GM21723 (cell line): ENCODE data around the gene EEA1.
A peak's percentile ranks its signal among the peaks of the same experiment; 100 is the strongest.
"Not testable (repeated sequence)": the region's sequence is repeated elsewhere in the genome, so short reads cannot be mapped to it uniquely, and the experiment has no call there.

ENCODE experiments used
- ATAC-seq: cut with Tn5 transposase; IDR thresholded peaks from one replicate; pipeline ENCODE4 v1.9.1; 2021; ENCODE audit warnings: mild to moderate bottlenecking, moderate library complexity; ENCODE audit not compliant: unreplicated experiment

EEA1 gene

DNA sequence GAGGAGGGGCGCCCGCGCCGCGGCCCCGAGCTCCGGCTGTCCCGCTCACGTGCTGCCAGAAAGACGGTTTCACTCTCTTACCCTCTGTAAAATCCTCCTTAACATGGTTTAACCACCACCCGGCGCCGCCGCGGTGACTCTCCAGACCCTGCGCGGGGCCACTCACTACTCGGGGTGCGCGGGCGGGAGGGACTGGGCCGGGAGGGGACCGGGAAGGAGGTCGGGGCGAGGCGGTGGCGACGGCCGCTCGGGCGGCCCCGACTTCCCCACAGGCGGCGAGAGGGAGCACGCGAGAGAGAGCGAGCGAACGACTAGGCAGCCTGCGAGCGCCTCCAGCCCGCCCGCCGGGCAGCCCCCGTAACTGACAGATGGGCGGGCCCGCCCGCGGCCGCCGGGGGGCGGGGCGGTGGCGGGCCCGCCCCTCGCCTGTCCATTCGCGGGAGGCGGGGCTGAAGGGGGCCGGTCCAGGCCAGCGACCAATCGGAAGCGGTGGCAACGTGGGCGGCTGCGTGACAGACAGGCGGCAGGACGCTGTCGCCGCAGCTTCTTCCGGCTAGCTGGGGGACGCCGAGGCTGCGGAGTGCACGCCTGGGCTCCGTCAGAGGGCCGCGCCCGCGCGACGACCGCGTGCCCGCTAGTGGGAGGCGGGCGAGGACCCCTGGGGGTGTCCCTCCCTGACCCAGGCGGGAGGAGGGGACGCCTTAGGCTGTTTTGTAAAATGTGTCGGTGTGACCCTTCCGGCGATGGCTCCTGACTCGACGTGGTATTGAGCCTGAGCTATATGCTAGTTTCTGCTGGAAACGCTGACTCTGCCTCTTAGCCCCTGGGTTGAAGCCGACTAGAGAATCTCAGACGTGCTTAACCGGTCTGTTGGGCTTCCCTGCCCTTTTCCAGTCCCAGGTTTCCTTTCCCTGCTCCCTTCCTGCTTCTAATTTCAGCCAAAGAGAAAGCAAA lies at the start of gene EEA1:
EEA1 (minus strand) TSS at position 334 of the 954 bp plus-strand sequence; CDS start at position 105, 229 bp downstream.
- ATAC-seq = peak; percentile 89

- no peak for ATAC-seq
These were observed 49.5 kb upstream of the EEA1 start for GRCh38 chr12:92978607-92979006.

DNA sequence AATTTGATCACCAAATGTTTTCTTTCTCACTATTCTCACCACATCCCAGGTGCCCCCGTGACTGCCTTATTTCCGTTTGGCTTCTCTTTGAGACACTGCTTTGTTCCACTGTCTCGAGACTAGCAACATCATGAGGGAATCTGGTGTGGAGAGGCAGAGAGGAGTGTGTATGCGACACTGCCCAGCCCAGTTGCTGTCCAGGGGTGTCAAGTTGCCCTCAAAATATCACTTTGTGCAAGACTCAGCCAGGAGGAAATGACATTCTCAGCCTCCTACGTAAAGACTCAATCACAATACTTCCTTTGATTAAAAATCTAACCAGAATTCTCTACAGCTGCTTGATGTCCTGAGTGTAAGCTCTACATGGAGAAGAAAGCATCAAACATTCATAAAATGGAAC lies 48.2 kb upstream of the EEA1 start:
- ATAC-seq = no peak

DNA sequence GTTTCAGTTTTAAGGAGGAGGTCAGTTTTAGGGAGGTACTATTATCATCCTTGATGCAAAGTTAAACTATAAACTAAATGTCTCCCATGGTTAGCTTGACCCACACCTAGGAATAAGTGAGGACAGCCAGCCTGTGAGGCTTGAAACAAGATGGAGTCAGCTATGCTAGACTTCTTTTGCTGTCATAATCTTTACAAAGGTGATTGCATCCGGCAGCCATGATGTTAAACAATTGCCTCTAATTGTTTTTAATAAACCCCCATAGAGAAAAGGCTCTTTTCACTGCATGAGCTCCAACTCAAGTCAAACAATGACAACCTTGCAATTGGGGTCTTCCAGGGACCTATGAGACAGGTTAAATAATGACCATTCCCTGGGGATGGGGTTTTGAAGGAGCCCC lies 45.7 kb upstream of the EEA1 start:
- ATAC-seq = no peak

DNA sequence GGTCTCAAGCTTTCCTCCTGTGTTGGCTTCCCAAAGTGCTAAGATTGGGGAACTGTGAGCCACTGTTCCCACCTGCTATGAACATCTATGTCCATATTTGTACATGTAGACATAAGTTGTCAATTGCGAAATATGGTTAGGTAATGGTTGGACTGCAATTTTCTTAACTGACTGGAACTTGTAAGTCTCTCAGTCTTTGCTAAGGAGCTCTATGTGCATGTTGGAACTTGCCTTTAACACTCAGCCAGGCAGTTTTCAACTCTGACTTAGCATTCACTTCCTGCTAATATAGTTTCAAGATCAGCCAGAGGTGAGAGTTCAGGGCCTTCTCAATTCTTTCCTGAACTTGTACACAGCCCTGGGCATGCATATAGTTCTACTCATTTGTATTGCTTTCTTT lies 44.5 kb upstream of the EEA1 start:
- ATAC-seq = peak; percentile 26

DNA sequence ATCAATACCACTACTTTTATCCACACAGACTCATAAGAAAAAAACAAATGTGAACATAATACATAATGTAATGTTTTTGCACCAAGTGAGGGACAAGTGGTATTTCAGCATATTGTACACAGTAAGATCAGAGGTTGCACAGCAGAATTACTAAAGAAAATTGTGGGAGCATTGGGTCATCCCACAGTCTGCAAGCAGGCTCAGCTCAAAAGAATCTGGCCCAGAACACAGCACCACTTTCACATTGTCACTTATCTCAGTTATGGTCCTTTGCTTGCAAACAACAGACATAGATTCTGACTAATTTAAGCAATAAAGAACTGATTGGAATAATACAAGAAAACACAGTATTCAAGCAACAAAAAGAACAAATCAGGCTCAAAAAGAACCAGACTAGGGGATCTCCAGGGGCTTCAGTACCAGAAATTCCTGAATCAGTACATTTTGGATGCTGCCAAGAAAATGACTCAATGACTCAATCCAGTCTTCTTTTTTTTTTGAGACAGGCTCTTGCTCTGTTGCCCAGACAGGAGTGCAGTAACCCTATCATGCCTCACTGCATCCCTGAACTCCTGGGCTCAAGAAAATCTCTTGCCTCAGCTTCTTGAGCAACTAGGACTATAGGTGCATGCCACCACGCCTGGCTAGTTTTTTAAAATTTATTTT lies 42.9 kb upstream of the EEA1 start:
- ATAC-seq = no peak

DNA sequence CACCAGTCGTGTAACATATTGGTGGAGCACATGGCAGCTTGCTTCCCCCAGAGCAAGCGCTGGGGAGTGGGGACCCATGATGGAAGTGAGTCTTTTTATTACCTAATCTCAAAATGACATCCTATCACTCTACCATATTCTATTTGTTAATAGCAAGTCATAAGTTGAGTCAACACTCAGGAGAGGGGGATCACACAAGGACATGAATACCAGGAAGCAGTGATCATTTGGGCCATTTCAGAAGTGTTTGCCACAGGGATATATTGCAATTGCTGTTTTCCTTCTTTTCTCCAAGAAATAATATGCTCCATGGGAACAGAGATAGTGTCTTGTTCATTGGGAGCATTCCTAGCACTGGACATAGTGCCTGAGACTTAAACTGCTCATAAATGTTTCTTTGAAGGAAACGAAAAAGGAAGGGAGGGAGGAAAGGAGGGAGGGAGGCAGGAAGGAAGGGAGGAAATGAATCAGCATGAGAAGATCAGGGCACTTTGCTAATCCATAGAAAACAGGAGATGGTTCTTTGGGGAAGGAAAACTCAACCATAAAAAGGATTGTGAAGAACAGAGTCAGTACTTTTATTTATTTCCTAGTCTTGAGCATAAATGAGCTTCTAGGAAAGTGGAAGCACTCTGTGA lies 39.2 kb upstream of the EEA1 start:
- no peak for ATAC-seq

DNA sequence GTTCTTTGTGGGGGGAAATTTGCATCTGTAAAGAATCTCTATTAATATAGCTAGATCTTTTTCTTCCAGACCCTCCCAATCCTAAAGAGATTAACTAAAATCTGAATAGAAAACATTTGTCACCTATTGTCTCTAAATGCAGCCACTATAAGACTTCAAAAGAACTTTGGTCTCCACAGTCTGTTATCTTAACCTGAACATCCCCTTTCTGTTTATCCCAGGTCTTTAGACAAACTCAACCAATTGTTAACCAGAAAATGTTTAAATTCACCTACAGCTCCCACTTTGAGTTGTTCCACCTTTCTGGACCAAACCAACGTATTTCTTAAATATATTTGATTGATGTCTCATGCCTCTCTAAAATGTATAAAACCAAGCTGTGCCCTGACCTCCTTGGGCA lies 35.3 kb upstream of the EEA1 start:
- not testable (repeated sequence) for ATAC-seq

DNA sequence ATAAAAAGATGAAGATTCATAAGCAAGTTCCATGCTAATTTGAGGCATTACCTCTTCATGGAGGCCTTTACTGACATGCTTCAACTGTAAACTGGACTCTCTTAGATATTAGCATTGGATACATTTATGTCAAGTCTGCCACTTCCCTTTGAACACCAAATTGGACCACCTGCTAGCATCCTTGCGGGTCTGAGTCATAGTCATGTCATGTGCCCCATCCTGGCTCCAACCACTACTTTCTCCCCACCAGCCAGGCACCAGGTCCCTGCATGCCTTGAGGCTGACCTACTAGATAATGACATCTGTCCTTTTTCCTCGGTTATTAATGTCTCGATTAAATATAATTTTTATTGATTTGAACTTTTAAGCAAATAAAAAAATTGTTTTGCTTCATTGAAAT lies 32.9 kb upstream of the EEA1 start:
- no peak for ATAC-seq

DNA sequence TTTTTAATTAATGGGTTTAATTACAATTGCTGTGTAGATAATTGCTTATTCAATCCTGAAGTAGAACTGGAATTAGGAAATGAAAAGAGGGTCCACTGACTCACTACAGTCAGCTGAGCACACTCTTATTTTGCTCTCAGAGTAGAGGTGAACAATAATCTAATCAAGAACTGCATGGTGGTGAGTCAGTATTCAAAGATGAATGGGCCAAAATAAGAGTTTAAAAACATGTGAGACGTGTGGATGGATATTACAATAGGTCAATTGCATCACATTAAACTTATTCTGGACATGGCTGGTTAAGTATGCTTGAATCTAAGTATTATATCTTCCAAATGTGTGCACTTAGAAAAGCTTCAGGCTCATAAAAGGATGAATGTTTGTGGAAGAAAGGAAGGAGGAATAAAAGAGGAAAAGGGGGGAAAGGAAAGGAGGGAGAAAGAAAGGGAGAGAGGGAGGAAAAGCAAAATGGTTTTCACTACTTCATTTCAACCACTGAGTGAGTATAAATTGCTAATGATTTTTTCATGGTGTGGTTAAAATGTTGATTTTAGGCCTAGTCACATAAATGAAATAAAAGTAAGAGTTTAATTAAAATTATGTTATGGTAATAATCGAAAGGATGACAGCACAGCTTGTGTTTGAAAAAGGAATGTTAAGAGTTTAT lies 27.0 kb upstream of the EEA1 start:
- ATAC-seq = no peak

GRCh38 chr12:92953747-92954146 lies 24.7 kb upstream of the EEA1 start:
- ATAC-seq = no peak

GRCh38 chr12:92952394-92952793 lies 23.3 kb upstream of the EEA1 start:
- ATAC-seq = no peak

GRCh38 chr12:92951006-92951405 lies 21.9 kb upstream of the EEA1 start:
- ATAC-seq = no peak

DNA sequence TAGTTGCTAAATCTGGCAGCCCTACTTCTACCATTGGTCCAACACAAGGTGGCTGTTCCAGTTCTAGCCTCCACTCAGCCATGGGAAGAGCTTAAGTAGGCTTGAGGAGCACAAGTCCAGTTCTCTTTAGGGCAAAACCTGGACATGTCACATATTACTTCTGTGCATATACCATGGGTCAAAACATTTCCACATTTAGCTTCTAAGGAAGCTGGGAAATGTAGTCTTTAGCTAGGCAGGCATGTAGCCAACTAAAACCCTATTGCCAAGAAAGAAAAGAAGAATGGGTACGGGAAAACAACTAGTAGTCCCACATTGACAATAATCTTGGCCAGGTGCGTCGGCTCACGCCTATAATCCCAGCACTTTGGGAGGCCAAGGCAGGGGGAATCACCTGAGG lies 20.9 kb upstream of the EEA1 start:
- no peak for ATAC-seq

- no peak for ATAC-seq
These were observed 20.4 kb upstream of the EEA1 start for GRCh38 chr12:92949466-92949865.

DNA sequence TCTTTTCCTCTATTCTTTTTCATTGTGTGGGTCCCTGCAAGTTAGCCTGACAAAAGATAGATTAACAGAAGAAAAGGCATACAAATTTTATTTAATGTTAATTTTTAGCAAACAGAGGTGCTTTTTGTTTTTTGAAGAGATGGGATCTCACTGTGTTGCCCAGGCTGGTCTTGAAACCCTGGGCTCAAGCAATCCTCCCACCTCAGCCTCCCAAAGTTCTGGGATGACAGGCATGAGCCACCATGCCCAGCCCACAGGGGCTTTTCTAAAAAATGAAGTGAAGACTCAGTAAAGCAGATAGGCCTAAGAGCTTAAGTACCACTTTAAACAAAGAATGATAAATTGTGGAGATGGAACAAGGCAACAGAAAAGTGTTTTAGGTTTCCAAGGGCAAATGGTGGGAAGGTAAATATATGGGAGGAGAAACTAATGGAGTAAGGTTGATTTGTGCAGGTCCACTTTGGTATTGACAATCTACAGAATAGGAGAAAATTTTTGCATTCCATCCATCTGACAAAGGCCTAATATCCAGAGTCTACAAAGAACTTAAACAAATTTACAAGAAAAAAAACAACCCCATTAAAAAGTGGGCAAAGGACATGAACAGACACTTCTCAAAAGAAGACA lies 18.6 kb upstream of the EEA1 start:
- no peak for ATAC-seq

DNA sequence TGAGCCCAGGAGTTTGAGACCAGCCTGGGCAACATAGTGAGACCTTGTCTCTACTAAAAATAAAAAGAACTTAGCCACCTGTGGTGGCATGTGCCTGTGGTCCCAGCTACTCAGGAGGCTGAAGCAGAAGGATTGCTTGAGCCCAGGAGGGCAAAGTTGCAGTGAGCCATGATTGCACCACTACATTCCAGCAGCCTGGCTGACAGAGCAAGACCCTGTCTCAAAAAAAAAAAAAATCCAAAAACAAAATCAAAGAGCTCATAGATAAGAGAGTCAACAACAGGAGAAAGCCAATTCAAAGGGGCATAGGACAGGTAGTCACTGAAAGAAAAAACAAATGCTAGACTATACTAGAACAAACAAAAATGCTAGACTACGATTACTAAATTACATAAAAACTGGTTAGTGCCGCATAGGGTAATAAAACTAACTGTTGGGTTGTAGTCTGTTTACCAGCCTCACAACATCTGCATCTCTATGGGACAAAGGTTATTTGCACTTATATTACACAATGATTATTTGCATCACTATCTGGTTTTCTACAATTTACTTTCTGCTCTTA lies 16.6 kb upstream of the EEA1 start:
- ATAC-seq = no peak

DNA sequence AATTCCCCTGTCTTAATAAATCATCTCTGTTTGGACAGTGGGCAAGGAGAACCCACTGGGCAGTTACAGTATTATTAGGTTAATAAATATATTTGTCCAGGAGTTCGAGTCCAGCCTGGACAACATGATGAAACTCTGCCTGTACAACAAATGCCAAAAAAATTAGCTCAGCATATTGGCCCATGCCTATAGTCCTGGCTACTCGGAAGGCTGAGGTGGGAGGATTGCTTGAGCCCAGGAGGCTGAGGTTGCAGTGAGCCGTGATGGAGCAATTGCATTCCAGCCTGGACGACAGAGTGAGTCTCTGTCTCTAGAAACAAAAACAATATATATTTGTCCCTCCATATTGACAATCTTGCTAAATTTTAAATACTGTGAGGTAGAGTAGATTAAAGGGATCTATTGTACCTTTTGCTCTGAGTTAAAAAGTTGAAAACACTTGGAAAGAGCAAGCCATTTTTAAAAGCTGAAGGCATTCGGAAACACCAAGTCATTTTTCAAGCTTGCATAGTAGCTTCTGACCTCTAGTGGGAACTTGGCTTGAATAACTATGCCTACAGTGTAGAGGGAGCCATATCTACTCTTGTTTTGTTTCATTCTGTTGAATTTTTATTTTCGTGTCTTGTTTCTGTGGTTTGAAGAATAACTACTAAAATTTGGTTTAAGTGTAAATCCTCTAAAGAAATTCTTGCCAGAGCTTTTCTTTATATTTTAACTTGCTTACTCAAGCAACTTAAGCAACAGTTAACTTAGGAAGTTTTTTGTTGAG lies 14.6 kb upstream of the EEA1 start:
- ATAC-seq = no peak

GRCh38 chr12:92942905-92943304 lies 13.8 kb upstream of the EEA1 start:
- ATAC-seq = no peak

- ATAC-seq = no peak
These were observed 10.0 kb upstream of the EEA1 start for GRCh38 chr12:92939116-92939515.
